ENCODE measurements around the gene COX7B2. TPM values are rescaled to one million over a fixed set of nuclear protein-coding genes. Genes with fewer than 3 reads are reported as not detected.

The COX7B2 gene
- total and polyA plus RNA-seq, 2 of the 4 experiments (the other 2 are of a cell fraction): not detected

DNA sequence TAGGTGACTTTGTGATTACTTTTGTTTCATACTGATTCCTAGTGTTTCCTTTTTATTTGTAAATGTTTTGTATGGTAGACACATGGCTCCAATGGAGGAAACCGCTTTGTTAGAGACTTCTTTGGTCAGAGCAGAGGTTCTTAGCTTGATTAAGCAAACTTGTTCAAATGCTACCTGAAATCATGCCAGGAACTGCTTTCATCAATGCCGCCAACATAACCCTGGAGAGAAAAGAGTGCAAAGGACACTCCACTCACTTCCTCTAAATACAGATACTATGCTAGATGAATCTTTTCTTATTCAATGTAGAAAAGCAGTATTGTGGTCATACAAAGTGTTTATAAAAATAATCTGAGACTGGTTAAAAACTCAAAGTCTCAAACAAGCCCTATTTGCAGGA lies 25.7 kb upstream of the COX7B2 start:
- Histone ChIP-seq H3K4ac (ENCODE audit: low read depth, low read length) (no peak overlapping the region), H3K4me3 (ENCODE audit: insufficient read depth, low read depth, low read length) (no peak overlapping the region), H4K91ac (ENCODE audit: insufficient read depth, low read depth, low read length) (no peak overlapping the region), H3K9me3 (ENCODE audit: control insufficient read depth, insufficient read depth, low read length) (no peaks in the 10 kb centered on the region), H4K8ac (ENCODE audit: low read depth in 2 of 2, low read length in 2 of 2) (no peak overlapping the region), H2AFZ (replicated peaks; ENCODE audit: low read length, poor library complexity) (no peak overlapping the region), H2BK5ac (ENCODE audit: low read depth, low read length, poor library complexity, severe bottlenecking) (no peak overlapping the region), H3K9ac (ENCODE audit: low read depth, low read length) (no peak overlapping the region), H3K36me3 (ENCODE audit: control insufficient read depth, insufficient read depth, low read length) (no peaks in the 10 kb centered on the region), H3K79me1 (ENCODE audit: low read depth in 1 of 2, low read length in 2 of 2) (no peaks in the 10 kb centered on the region), H3K4me1 (ENCODE audit: control insufficient read depth, insufficient read depth, low read length) (no peaks in the 10 kb centered on the region), H2AK9ac (replicated peaks; ENCODE audit: low read depth, low read length, poor library complexity) (no peak overlapping the region), H3K9me1 (ENCODE audit: insufficient read depth, low read length) (no peaks in the 10 kb centered on the region), H3K4me2 (ENCODE audit: low read depth, low read length) (no peak overlapping the region), H2BK20ac (ENCODE audit: low read depth, low read length) (no peak overlapping the region), H3K14ac (replicated peaks; ENCODE audit: low read depth, low read length) (no peak overlapping the region), H3K27ac (ENCODE audit: insufficient read depth, low read length) (no peak overlapping the region), H3K18ac (ENCODE audit: low read depth, low read length) (no peak overlapping the region), H3K56ac (ENCODE audit: extremely low read depth, insufficient read depth, low read length) (no peak overlapping the region), H3K27me3 (ENCODE audit: control insufficient read depth, insufficient read depth, low read length) (no peaks in the 10 kb centered on the region), H3K23ac (ENCODE audit: low read depth, low read length) (no peak overlapping the region), H2AK5ac (ENCODE audit: low read depth, low read length) (no peak overlapping the region), H4K20me1 (ENCODE audit: insufficient read depth, low read length) (no peaks in the 10 kb centered on the region), H2BK120ac (ENCODE audit: low read depth, low read length) (no peak overlapping the region; the same call in 1 of the 2 replicates), H2BK15ac (ENCODE audit: low read depth, low read length) (no peak overlapping the region), H4K5ac (ENCODE audit: low read depth, low read length) (no peak overlapping the region)
- ATAC-seq (ENCODE audit: low read depth) (no peak), DNase-seq (no peak)
- in situ Hi-C loops (cut with MboI; ENCODE audit: low sequenced_read_pairs) (loop anchor here (5.0 to 25.0 kb wide), 3 partner anchors 188 to 628 kb away; no protein-coding TSS in a partner anchor), intact Hi-C loops (cut with micrococcal nuclease) (loop anchor here (5.0 kb wide), 2 partner anchors 92 to 628 kb away; no protein-coding TSS in a partner anchor), dilution Hi-C loops (cut with HindIII; ENCODE audit: low sequenced_read_pairs, unreplicated experiment) (no loop called here)
- ChIA-PET POLR2A (ENCODE audit: unreplicated experiment) (interaction anchor here (0.6 kb wide), 1 partner anchor 146 kb away, joined by 5 read pairs; no protein-coding TSS in a partner anchor), CTCF (interaction anchor here (0.8 to 1.5 kb wide), 2 partner anchors 90 to 178 kb away, joined by 4 read pairs; no protein-coding TSS in a partner anchor)
- no CpG with 5 or more reads among the region's 2 CpGs for WGBS, 2 experiments (ENCODE audit: extremely low coverage in 2 of 2, insufficient read length in 1 of 2)
- TF ChIP-seq MAZ (IDR thresholded peaks at IDR 0.05; ENCODE audit: borderline replicate concordance, low read depth, low read length): no peak
- TF ChIP-seq MAFK (IDR thresholded peaks at IDR 0.05; ENCODE audit: low read depth, low read length): no peak
- TF ChIP-seq, protein P1, sequence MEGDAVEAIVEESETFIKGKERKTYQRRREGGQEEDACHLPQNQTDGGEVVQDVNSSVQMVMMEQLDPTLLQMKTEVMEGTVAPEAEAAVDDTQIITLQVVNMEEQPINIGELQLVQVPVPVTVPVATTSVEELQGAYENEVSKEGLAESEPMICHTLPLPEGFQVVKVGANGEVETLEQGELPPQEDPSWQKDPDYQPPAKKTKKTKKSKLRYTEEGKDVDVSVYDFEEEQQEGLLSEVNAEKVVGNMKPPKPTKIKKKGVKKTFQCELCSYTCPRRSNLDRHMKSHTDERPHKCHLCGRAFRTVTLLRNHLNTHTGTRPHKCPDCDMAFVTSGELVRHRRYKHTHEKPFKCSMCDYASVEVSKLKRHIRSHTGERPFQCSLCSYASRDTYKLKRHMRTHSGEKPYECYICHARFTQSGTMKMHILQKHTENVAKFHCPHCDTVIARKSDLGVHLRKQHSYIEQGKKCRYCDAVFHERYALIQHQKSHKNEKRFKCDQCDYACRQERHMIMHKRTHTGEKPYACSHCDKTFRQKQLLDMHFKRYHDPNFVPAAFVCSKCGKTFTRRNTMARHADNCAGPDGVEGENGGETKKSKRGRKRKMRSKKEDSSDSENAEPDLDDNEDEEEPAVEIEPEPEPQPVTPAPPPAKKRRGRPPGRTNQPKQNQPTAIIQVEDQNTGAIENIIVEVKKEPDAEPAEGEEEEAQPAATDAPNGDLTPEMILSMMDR (conservative IDR thresholded peaks at IDR 0.05; ENCODE audit: low read depth, low read length): no peak
- no peak for TF ChIP-seq NFE2L2 (IDR thresholded peaks at IDR 0.05; ENCODE audit: low read depth, low read length)
- no peak for TF ChIP-seq SMC3 (IDR thresholded peaks at IDR 0.05; ENCODE audit: low read depth, low read length)
- no peak for TF ChIP-seq POLR2A (IDR thresholded peaks at IDR 0.05; ENCODE audit: low read depth, low read length)
- TF ChIP-seq RAD21 (IDR thresholded peaks at IDR 0.05; ENCODE audit: low read length): no peak
- no peak for TF ChIP-seq BHLHE40 (IDR thresholded peaks at IDR 0.05; ENCODE audit: low read depth, low read length)
- no peak for TF ChIP-seq RCOR1 (IDR thresholded peaks at IDR 0.05; ENCODE audit: insufficient replicate concordance, low read length)
- no peak for TF ChIP-seq FOS (IDR thresholded peaks at IDR 0.05; ENCODE audit: low read depth, low read length)
- no peak for TF ChIP-seq RFX5 (IDR thresholded peaks at IDR 0.05; ENCODE audit: low read depth, low read length)
- TF ChIP-seq, protein P2, sequence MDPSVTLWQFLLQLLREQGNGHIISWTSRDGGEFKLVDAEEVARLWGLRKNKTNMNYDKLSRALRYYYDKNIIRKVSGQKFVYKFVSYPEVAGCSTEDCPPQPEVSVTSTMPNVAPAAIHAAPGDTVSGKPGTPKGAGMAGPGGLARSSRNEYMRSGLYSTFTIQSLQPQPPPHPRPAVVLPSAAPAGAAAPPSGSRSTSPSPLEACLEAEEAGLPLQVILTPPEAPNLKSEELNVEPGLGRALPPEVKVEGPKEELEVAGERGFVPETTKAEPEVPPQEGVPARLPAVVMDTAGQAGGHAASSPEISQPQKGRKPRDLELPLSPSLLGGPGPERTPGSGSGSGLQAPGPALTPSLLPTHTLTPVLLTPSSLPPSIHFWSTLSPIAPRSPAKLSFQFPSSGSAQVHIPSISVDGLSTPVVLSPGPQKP (IDR thresholded peaks at IDR 0.05; ENCODE audit: borderline replicate concordance, low read depth, low read length): no peak
- TF ChIP-seq, protein P3, sequence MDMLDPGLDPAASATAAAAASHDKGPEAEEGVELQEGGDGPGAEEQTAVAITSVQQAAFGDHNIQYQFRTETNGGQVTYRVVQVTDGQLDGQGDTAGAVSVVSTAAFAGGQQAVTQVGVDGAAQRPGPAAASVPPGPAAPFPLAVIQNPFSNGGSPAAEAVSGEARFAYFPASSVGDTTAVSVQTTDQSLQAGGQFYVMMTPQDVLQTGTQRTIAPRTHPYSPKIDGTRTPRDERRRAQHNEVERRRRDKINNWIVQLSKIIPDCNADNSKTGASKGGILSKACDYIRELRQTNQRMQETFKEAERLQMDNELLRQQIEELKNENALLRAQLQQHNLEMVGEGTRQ (IDR thresholded peaks at IDR 0.05; ENCODE audit: low read depth, low read length): no peak
- no peak for TF ChIP-seq CEBPB (IDR thresholded peaks at IDR 0.05; ENCODE audit: low read depth, low read length)
- TF ChIP-seq CHD1 (IDR thresholded peaks at IDR 0.05; ENCODE audit: low read depth, low read length): no peak
- no peak for TF ChIP-seq MXI1 (IDR thresholded peaks at IDR 0.05; ENCODE audit: borderline replicate concordance, low read depth, low read length)
- no TSS peak for BruUV-seq (replicated peaks)

All from IMR-90 (cell line).